Central memory CD4-positive, alpha-beta T cell (primary cell): Measurements from ENCODE around the gene CAPN7.
"Not testable (repeated sequence)": the region's sequence is repeated elsewhere in the genome, so short reads cannot be mapped to it uniquely, and the experiment has no call there.

Experiments used
- DNase-seq: peaks from one replicate; pipeline ENCODE4 v3.0.0; 2022
- total RNA-seq, 3 experiments: gene quantifications; one replicate each; lab custom pipeline; 2026; lab: John Stamatoyannopoulos, UW

The CAPN7 gene
- total RNA-seq: 51.5 to 129 (median 82.8) reads per million in 3 experiments

GRCh38 chr3:15205934-15206661 lies at the start of gene CAPN7:
TSS of gene CAPN7 (plus strand) at chr3:15206246. CDS start at chr3:15206496, 250 bp downstream.
- peak; percentile 94 for DNase-seq

GRCh38 chr3:15157441-15157840 lies 48.6 kb upstream of the CAPN7 start:
- DNase-seq: no peak

GRCh38 chr3:15159501-15160136 lies 46.4 kb upstream of the CAPN7 start:
- DNase-seq: no peak

GRCh38 chr3:15160662-15161061 lies 45.4 kb upstream of the CAPN7 start:
- no peak for DNase-seq

- DNase-seq: no peak
These were observed 44.9 kb upstream of the CAPN7 start for GRCh38 chr3:15161133-15161532.

- DNase-seq: not testable (repeated sequence)
These were observed 42.4 kb upstream of the CAPN7 start for GRCh38 chr3:15163656-15164055.

- no peak for DNase-seq
These were observed 41.7 kb upstream of the CAPN7 start for GRCh38 chr3:15164340-15164739.

- DNase-seq: no peak
These were observed 41.0 kb upstream of the CAPN7 start for GRCh38 chr3:15165061-15165460.

GRCh38 chr3:15166391-15166790 lies 39.7 kb upstream of the CAPN7 start:
- not testable (repeated sequence) for DNase-seq

DNA sequence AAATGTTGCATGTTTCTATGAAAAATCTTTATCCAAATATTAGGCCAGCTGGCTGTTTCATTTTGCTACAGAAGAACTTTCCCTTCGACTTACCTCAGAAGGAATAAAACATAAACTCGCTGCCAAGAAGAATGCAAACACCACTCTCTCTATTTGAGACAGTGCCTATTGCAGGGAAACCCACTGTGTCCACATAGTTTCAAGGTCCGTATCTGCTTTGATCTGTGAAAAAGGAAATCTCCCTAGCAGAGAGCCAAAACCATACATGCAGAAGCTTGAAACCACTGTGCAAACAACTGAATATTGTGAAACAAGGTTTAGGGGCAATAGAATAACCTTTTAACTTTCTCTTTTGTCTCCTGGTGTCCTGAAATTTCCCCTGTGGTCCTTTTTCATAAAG lies 35.0 kb upstream of the CAPN7 start:
- no peak for DNase-seq

DNA sequence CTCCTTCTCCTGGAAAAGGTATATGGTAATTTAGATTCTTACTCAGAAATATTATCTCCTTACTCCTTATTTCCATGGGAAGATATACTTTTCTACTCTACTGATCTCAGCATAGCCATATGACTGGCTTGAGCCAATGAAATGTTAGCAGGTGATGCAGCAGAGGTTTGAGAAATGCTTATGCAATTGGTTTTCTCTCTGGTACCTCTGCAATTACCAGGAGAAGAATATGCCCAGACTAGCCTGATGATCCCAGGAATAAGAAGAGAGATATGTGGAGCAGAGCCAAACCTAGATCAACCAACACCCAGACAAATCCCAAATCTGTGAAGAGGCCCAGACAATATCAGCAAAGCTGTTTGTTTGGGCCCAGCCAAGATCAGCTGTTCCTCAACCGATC lies 33.2 kb upstream of the CAPN7 start:
- no peak for DNase-seq

- DNase-seq: no peak
These were observed 31.1 kb upstream of the CAPN7 start for GRCh38 chr3:15174953-15175352.

GRCh38 chr3:15175605-15176004 lies 30.4 kb upstream of the CAPN7 start:
- DNase-seq: no peak

DNA sequence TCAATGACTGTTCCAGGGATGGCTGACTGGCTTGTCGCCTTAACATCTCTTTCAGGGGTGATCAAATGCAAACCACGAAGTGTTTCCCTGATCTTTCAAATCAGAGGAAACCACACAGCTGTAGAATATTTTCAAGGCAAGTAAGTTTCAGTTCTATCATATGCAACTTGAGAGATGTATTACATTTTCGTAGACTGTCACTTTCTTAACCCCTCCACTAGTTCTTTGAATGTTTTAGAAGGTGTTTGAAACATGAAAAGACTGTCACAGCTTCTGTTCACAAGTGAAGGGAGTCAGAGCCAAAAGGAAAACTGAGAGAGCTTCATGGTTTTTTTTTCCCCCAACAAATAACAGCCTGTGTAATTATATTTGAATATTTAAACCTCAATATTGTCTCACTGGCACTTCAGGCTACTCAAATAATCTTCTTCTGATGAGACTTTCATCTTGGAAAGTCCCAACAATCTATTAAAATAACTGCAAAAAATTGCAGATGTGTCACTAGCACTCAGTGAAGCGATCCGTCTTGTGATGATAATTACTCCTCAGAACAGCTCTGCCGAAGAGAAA lies 25.9 kb upstream of the CAPN7 start:
- no peak for DNase-seq

DNA sequence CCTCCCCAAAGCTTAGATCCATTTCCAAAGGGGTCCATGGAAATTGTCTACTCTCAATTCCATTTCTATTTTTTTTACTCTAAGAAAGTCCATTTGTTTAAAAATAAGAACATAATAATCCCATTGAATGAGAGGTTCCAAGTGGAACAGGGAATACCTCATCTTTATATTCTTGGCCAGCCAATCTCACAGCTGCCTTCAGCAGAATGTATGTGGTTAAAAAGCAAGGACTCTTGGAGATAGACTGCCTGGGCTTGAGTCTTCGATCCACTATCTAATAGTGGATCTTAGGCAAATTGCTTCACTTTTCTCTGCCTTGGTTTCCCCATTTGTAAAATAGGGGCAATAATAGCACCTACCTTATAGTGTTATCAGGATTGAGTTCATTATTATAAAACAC lies 24.5 kb upstream of the CAPN7 start:
- DNase-seq: no peak

DNA sequence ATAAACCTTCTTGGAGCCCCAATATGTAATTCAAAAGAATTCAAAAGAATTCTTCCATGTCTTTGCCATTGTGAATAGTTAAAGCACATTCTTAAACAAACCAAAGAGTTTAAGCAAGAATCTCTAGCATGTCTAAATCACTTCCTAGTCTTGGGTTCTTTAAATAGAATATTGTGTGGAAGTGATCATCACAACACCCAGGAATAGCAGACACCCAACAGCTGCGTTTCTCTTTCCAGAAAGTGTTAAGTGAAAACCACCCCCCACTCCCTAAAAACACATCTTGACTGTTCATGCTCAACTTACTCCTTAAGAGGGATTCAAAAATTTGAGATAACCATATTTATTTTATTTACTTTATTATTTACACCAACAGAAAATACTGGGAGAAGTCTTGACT lies 24.1 kb upstream of the CAPN7 start:
- no peak for DNase-seq

DNA sequence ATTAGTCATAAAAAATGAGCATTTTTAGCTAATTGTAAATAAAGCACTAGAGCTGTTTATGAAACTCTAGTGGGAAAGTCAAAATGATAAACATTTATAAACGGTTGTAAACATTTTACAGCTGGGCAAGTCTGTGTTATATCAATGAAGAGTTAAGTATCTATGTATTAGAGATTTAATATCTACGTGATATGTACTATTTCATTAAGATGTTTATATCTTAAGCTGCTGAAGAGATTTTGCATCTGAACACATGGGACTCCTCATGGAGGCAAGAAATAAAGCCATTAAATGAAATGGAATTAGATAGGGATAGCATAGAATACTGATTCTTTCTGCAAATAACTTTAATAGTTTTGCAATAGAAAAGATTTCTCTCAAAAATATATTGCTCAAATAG lies 23.0 kb upstream of the CAPN7 start:
- no peak for DNase-seq

DNA sequence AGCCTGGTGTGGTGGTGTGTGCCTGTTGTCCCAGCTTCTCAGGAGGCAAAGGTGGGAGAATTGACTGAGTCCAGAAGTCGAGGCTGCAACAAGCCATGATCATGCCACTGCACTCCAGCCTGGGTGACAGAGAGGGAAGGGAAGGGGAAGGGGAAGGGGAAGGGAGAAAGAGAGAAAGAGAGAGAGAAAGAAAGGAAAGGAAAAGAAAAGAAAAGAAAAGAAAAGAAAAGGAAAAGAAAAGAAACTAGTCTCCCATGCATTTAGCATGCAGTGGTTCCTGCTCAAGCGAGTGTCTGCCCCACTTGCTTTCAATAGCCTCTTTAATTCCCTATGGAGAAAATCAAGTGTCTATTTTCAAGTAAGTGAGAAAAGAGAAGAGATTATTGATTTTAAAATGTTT lies 20.6 kb upstream of the CAPN7 start:
- no peak for DNase-seq

- no peak for DNase-seq
These were observed 20.0 kb upstream of the CAPN7 start for GRCh38 chr3:15186101-15186476.

GRCh38 chr3:15186477-15187164 lies 19.4 kb upstream of the CAPN7 start:
- DNase-seq: not testable (repeated sequence)

GRCh38 chr3:15197340-15198029 lies 8.6 kb upstream of the CAPN7 start:
- no peak for DNase-seq

DNA sequence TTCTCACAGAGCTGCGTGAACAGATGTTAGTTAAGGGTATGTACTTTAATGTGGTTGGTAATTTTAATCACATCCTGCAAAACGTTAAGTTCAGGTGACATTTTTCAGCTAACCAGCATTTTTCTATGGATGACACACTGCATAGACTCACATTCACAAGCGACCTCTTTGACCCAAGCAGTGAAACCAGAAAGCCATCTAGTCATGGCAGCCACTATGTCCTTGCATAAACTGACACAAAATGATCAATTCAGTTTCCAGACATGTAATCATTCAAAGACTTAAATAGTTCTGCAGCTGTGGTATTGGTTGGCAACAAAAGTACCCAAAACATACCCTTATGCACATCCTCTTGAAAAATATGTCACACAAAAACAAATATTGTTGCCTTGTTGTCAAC lies 7.4 kb upstream of the CAPN7 start:
- DNase-seq: no peak

GRCh38 chr3:15199493-15200105 lies 6.4 kb upstream of the CAPN7 start:
- no peak for DNase-seq
